Measurements from ENCODE around the gene FER. TPM values are rescaled to one million over a fixed set of nuclear protein-coding genes. Genes with fewer than 3 reads are reported as not detected.

The FER gene
- total and polyA plus RNA-seq, 2 of the 8 experiments (the other 6 are each of a cell fraction or from before 2014, with no cell fraction given): 1.3 to 15.8 TPM

DNA sequence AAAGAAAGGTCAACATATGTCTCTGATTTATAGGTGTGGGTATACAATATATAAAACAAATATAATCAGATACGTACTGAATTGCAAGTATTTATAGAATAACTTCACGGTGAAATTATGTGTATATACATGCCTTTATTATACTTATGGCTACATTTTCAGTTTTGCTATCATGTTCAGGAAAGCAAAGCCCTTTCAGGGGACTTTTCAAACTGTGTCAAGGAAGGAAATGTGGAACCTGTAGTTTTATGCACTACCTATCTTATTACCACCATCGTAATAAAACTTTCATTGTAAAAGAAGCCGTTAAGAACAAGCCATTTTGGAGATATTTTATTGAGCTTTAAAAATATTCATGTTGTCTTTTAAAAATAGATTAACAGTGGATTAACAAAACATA lies 404.9 kb downstream of the FER start:
- no peak overlapping the region for H3K56ac ChIP-seq (replicated peaks; ENCODE audit: insufficient read length, low read depth, low read length)
- no peak overlapping the region for H4K5ac ChIP-seq (ENCODE audit: insufficient read length, low read depth, low read length)
- H3K27ac ChIP-seq (ENCODE audit: low read depth, low read length): no peak overlapping the region
- ChIA-PET CTCF (ENCODE audit: partially characterized antibody) (no interaction called here), POLR2A (ENCODE audit: partially characterized antibody) (no interaction called here)
- H3K23me2 ChIP-seq (ENCODE audit: low read depth, low read length): no peaks in the 10 kb centered on the region
- no peak overlapping the region for H2BK15ac ChIP-seq (ENCODE audit: low read length)
- no peaks in the 10 kb centered on the region for H3K36me3 ChIP-seq (ENCODE audit: control insufficient read depth in 2 of 4, insufficient read depth in 4 of 4, low read length in 3 of 4)
- no peak overlapping the region for H2BK5ac ChIP-seq (ENCODE audit: low read depth, low read length)
- H2AK5ac ChIP-seq (ENCODE audit: low read depth, low read length): no peak overlapping the region
- H3K4me3 ChIP-seq (ENCODE audit: extremely low read depth in 1 of 4, insufficient read depth in 2 of 4, low read depth in 3 of 4, low read length in 4 of 4): no peak overlapping the region
- H3K79me1 ChIP-seq (ENCODE audit: low read depth, low read length): no peaks in the 10 kb centered on the region
- no peak overlapping the region for H4K91ac ChIP-seq (replicated peaks; ENCODE audit: insufficient read length, low read length)
- H3K4ac ChIP-seq (replicated peaks; ENCODE audit: insufficient read length, low read depth, low read length): no peak overlapping the region
- H2BK12ac ChIP-seq (ENCODE audit: low read depth, low read length): no peak overlapping the region
- no peaks in the 10 kb centered on the region for H3K79me2 ChIP-seq (ENCODE audit: control insufficient read depth in 1 of 2, insufficient read depth in 2 of 2, low read length in 2 of 2)
- FAIRE-seq: no peak
- no peaks in the 10 kb centered on the region for H3K27me3 ChIP-seq (replicated peaks in 1 of 4; ENCODE audit: control insufficient read depth in 3 of 4, extremely low read depth in 1 of 4, insufficient read depth in 3 of 4, low read length in 3 of 4)
- no peaks in the 10 kb centered on the region for H3K9me3 ChIP-seq (ENCODE audit: insufficient read depth in 2 of 2, low read depth in 1 of 2, low read length in 1 of 2)
- H4K8ac ChIP-seq (ENCODE audit: extremely low read depth, insufficient read depth, low read length): no peak overlapping the region
- H3K9ac ChIP-seq (replicated peaks in 1 of 4; ENCODE audit: extremely low read depth in 1 of 4, low read depth in 3 of 4, low read length in 3 of 4): no peak overlapping the region
- TF ChIP-seq EGR1 (IDR thresholded peaks at IDR 0.05; ENCODE audit: borderline replicate concordance, low read depth, low read length) (no peak), BACH1 (IDR thresholded peaks at IDR 0.05; ENCODE audit: low read length) (no peak), MAFK (IDR thresholded peaks at IDR 0.05; ENCODE audit: low read depth, low read length) (no peak), POU5F1 (IDR thresholded peaks at IDR 0.05; ENCODE audit: low read depth, low read length) (no peak), SRF (IDR thresholded peaks at IDR 0.05; ENCODE audit: low read depth, low read length) (no peak), KDM5A (IDR thresholded peaks at IDR 0.05; ENCODE audit: low read length) (no peak), HDAC6 (IDR thresholded peaks at IDR 0.05; ENCODE audit: low read depth, low read length) (no peak), CBX8 (IDR thresholded peaks at IDR 0.05; ENCODE audit: borderline replicate concordance, low read depth, low read length) (no peak), RFX5 (IDR thresholded peaks at IDR 0.05; ENCODE audit: borderline replicate concordance, low read depth, low read length) (no peak), NRF1 (IDR thresholded peaks at IDR 0.05; ENCODE audit: low read depth, low read length) (no peak), ZNF274 (IDR thresholded peaks at IDR 0.05; ENCODE audit: borderline replicate concordance, extremely low read depth, low read length) (no peak), PHF8 (conservative IDR thresholded peaks at IDR 0.05; ENCODE audit: low read depth, low read length) (no peak)
- TF ChIP-seq, protein P1, sequence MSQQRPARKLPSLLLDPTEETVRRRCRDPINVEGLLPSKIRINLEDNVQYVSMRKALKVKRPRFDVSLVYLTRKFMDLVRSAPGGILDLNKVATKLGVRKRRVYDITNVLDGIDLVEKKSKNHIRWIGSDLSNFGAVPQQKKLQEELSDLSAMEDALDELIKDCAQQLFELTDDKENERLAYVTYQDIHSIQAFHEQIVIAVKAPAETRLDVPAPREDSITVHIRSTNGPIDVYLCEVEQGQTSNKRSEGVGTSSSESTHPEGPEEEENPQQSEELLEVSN (IDR thresholded peaks at IDR 0.05): no peak
- no peak overlapping the region for H2BK120ac ChIP-seq (replicated peaks; ENCODE audit: low read depth, low read length)
- H3K4me1 ChIP-seq (replicated peaks in 1 of 4; ENCODE audit: control insufficient read depth in 3 of 4, insufficient read depth in 4 of 4, low read length in 3 of 4): no peaks in the 10 kb centered on the region
- H2BK20ac ChIP-seq (ENCODE audit: low read length): no peak overlapping the region
- H3K14ac ChIP-seq (ENCODE audit: insufficient read length): no peak overlapping the region
- DNase-seq (ENCODE audit: low read depth in 1 of 2, low spot score in 2 of 2): no peak
- H4K20me1 ChIP-seq (replicated peaks in 1 of 2; ENCODE audit: control insufficient read depth in 1 of 2, insufficient read depth in 2 of 2, low read length in 2 of 2): no peaks in the 10 kb centered on the region
- H2AFZ ChIP-seq (ENCODE audit: low read length): no peak overlapping the region
- WGBS, 2 experiments (ENCODE audit: extremely low coverage in 1 of 2, insufficient coverage in 1 of 2, insufficient read length in 1 of 2, insufficient replicate concordance in 2 of 2, low coverage in 1 of 2, low lambda C conversion rate in 2 of 2, missing lambda C conversion rate in 1 of 2): 92% methylated on average over 4 of the region's 4 CpGs; no CpG with 5 or more reads in 1 of the 2 experiments
- H3K4me2 ChIP-seq (ENCODE audit: insufficient read depth in 1 of 2, low read depth in 2 of 2, low read length in 2 of 2): no peak overlapping the region
- H3K18ac ChIP-seq (ENCODE audit: extremely low read depth, low read length): no peak overlapping the region
- no peak overlapping the region for H3K23ac ChIP-seq (ENCODE audit: insufficient read length)
